GM12875 (cell line): Measurements from ENCODE around the gene DTX3.
"Not testable (repeated sequence)": the region's sequence is repeated elsewhere in the genome, so short reads cannot be mapped to it uniquely, and the experiment has no call there.

Experiments used
- H3K4me3 ChIP-seq: one replicate; pipeline ENCODE4 v1.5.1; 2011; ENCODE audit warnings: low read depth, low read length, control low read depth
- CTCF ChIP-seq: IDR thresholded peaks from 2 replicates; pipeline ENCODE4 v1.5.1; 2011; ENCODE audit warnings: low read depth, mild to moderate bottlenecking, control low read depth, inconsistent platforms, low read length, moderate library complexity, borderline replicate concordance; ENCODE audit not compliant: insufficient read depth

Gene DTX3

GRCh38 chr12:57568838-57569237, 35.8 kb upstream of the DTX3 start:
- TF ChIP-seq CTCF = no peak

GRCh38 chr12:57569858-57570257, 34.8 kb upstream of the DTX3 start:
- no peak for TF ChIP-seq CTCF
- no peak overlapping the region for H3K4me3 ChIP-seq

More at GRCh38 chr12:57568838-57569237, 35.8 kb upstream of the DTX3 start:
- H3K4me3 ChIP-seq = no peak overlapping the region

- not testable (repeated sequence) for H3K4me3 ChIP-seq
Measured at GRCh38 chr12:57570438-57570837, 34.2 kb upstream of the DTX3 start.

GRCh38 chr12:57571926-57572762, 32.5 kb upstream of the DTX3 start:
- no peak overlapping the region for H3K4me3 ChIP-seq
- TF ChIP-seq CTCF = no peak

GRCh38 chr12:57574795-57575194, 29.8 kb upstream of the DTX3 start:
- no peak for TF ChIP-seq CTCF
- H3K4me3 ChIP-seq = no peak overlapping the region

GRCh38 chr12:57575771-57576612, 28.6 kb upstream of the DTX3 start:
- no peak overlapping the region for H3K4me3 ChIP-seq
- no peak for TF ChIP-seq CTCF

GRCh38 chr12:57576613-57577160, 27.9 kb upstream of the DTX3 start:
- H3K4me3 ChIP-seq = no peak overlapping the region
- TF ChIP-seq CTCF = no peak
